Activated effector memory CD4-positive, alpha-beta T cell treated with anti-CD3 and anti-CD28 coated beads, Interleukin-2, amount 50 U/mL, for 16 hours (primary cell): Measurements from ENCODE around the gene SPRR2E.
"Not testable (repeated sequence)": the region's sequence is repeated elsewhere in the genome, so short reads cannot be mapped to it uniquely, and the experiment has no call there.

Experiments used
- DNase-seq: peaks from one replicate; pipeline ENCODE4 v3.0.0-alpha.2; 2020

SPRR2E gene

DNA sequence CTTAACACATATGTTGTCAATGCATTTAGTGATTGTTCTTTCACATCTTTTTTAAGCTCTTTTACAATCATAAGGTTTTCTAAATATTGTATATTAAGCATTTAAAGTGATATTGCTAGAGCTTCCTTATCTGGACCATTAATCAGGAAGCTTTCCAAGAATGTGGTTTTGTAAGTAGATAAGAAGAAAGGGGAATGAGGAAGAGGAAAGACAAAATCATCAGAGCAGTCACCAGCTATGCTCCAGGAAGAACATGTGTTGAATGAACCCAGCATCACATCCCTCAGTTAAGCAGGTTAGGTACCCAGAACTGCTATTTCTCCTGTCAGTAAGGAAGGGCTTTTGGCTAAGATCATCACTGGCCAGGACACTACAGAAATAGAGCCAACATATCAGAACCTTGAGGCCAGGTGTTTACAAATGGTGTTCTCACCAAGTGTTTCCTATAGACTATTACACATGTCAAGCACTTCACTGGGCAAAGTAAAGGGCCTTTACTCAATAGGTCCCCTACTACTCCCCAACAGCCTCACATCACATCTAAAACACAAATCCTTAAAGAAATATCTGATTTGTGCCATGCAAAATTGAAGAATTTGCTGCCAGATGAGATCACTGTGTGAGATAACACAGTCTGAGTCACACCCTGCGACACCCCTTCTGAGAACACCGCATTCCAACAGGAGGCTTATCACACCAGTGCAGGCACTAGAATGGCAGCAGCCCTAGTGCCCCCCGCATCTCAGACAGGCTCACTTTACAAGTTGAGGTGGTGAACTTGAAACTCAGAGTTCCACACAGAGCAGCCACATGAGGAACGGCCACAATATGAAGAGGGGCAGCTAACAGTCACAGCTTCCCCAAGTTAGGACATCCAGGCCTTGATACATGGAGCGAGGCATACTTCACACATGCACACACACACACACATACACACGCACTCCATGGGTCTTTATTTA, 35.2 kb downstream of the SPRR2E start:
- DNase-seq = no peak

DNA sequence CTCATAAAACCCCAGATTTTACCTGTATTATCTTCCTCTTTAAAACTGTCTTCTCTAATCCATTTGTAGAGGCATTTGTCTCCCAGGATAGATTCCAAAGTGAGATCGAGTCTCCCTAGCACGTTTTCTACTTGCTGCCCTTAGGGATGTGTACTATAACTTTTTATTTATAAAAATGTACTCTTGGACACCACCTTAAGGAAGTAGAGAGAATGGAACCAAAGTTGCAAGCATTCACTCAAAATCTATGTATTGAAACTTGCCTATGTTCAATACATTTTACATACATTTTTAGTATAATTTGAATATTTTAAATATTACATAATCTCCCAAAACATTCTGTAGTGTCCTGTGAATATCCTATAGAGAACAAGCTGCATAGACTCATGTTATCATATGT, 36.2 kb downstream of the SPRR2E start:
- no peak for DNase-seq

DNA sequence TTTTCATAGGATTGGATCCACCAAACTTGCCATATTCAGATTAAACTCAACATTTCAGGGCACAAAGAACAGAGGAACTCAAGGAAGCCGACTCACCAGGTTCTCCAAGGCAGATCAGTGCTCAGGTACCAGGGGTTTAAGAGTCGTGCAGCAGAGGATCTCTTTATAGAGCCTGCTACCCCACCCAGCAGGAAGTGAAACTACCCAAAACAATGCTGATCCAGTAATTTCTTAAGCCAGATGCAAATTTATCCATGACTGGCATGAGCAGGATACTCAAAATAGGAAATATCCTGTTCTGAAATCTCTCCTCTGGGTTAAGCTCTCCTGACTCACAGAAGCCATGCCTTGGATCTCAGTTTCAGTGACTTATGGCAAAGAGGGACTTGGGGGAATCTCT, 37.0 kb downstream of the SPRR2E start, which contains the start of gene SPRR2A:
Gene SPRR2A (minus strand): TSS at position 138 of the 400 bp plus-strand sequence. CDS start 777 bp downstream, outside the sequence.
- DNase-seq = no peak

DNA sequence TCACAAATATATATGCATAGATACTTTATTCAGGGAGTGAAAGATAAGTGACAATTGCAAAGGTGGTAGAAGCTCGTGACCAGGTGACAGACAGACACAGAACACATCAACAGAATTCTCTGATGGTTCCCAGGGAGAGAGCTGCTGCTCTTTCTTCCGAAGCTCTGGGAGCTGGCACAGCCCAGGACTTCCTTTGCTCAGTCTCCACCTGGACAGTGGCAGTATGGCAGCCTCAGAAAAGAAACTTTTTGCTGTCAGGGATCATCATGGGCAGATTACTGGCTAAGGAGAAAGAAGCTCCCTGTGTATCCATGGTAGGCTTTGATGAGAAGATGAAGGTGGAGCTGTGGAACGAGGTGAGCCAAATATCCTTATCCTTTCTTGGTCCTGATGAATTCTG, 38.2 kb downstream of the SPRR2E start:
- DNase-seq = not testable (repeated sequence)

DNA sequence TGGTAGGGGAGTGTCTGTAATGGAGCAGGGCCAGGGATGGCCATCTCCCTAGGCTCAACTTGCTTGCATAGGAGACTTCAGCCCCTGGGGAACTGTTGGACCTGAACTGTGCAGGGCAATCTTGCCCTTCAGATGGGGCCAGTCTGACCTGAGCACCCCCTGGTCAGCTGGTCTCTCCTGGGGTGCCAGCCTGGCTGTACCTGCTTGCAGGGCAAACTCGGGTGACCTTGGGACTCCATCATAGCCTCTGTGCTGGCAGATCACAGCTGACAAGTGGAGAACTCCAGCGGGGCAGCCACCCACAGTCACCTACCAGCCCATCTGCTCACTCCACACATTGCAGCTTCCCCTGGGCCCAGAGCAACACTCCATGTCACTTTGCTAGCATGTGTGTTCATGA, 45.1 kb downstream of the SPRR2E start:
- DNase-seq = no peak
